Fibroblast of lung (primary cell): ENCODE measurements around the gene CPA4.

Experiments
- CTCF ChIP-seq, 2 donors: IDR thresholded peaks in 1 of 2; conservative IDR thresholded peaks in 1 of 2; 1 replicate in 1 of 2; 2 replicates in 1 of 2; pipeline ENCODE4 v1.5.1; 2011 to 2012; ENCODE audit warnings: low read length in 2 of 2, control low read depth in 1 of 2, inconsistent platforms in 1 of 2, low read depth in 1 of 2, mild to moderate bottlenecking in 1 of 2
- EZH2 ChIP-seq: IDR thresholded peaks from 2 replicates; pipeline ENCODE4 v1.5.1; 2012; ENCODE audit warnings: low read length, control low read depth, mild to moderate bottlenecking; ENCODE audit errors: missing control alignments

GRCh38 chr7:130361681-130362080, 68.7 kb downstream of the CPA4 start:
- TF ChIP-seq CTCF (conservative IDR thresholded peaks at IDR 0.05 in 1 of 2, IDR thresholded peaks at IDR 0.05 in 1 of 2; ENCODE audit: low read depth in 1 of 2, low read length in 2 of 2) (no peak), EZH2 (no peak)
